ENCODE measurements around the gene LY6G5C. TPM values are rescaled to one million over a fixed set of nuclear protein-coding genes. Genes with fewer than 3 reads are reported as not detected.
A peak's percentile ranks its signal among the peaks of the same experiment; 100 is the strongest.

LY6G5C gene
- total and polyA plus RNA-seq, 9 of the 15 experiments (the other 6 are each of a cell fraction or from before 2014, with no cell fraction given) = 0.10 to 0.67 (median 0.46) TPM; not detected in 4

- no peak for TF ChIP-seq SMAD3 (CRISPR knock-in tag; conservative IDR thresholded peaks at IDR 0.05)
- TF ChIP-seq ZNF444 (CRISPR knock-in tag; IDR thresholded peaks at IDR 0.05) = no peak
- no peak for TF ChIP-seq HIVEP1 (CRISPR knock-in tag; IDR thresholded peaks at IDR 0.05)
- no peak for TF ChIP-seq ZNF696 (CRISPR knock-in tag; conservative IDR thresholded peaks at IDR 0.05)
- TF ChIP-seq ZNF318 (IDR thresholded peaks at IDR 0.05; ENCODE audit: borderline replicate concordance in 1 of 2, low read depth in 1 of 2) = peak in 1 of 2 experiments; percentile 16; a peak in 1 of 4 replicates
- no peak for TF ChIP-seq ZNF280A (IDR thresholded peaks at IDR 0.05; ENCODE audit: low read depth, partially characterized antibody)
- no peak for TF ChIP-seq SMARCC2 (IDR thresholded peaks at IDR 0.05; ENCODE audit: low read depth)
- TF ChIP-seq SMARCA5 (IDR thresholded peaks at IDR 0.05) = peak; percentile 58; the same call in 1 of the 2 replicates
- 0 out of 2 replicates have a peak, but pooled peaks have one; percentile 22 for TF ChIP-seq EHMT2 (IDR thresholded peaks at IDR 0.05)
- TF ChIP-seq LARP7 (IDR thresholded peaks at IDR 0.05) = 0 out of 2 replicates have a peak, but pooled peaks have one; percentile 36
- 0 out of 4 replicates have a peak, but pooled peaks of 1 of the 2 experiments have one; percentile 12 for TF ChIP-seq SIX5 (IDR thresholded peaks at IDR 0.05; ENCODE audit: borderline replicate concordance in 1 of 2, insufficient read depth in 1 of 2, low read depth in 1 of 2, low read length in 2 of 2)
- no peak for TF ChIP-seq CHD1 (IDR thresholded peaks at IDR 0.05; ENCODE audit: low read length)
- no peak for TF ChIP-seq TEAD4 (IDR thresholded peaks at IDR 0.05; ENCODE audit: low read length)
- TF ChIP-seq TEAD4 (CRISPR knock-in tag; IDR thresholded peaks at IDR 0.05; ENCODE audit: borderline replicate concordance) = no peak
- TF ChIP-seq POLR2B (IDR thresholded peaks at IDR 0.05; ENCODE audit: low read depth, partially characterized antibody) = no peak
- TF ChIP-seq MAZ (CRISPR knock-in tag; conservative IDR thresholded peaks at IDR 0.05 in 1 of 2, IDR thresholded peaks at IDR 0.05 in 1 of 2) = no peak
- no peak for TF ChIP-seq ID3 (CRISPR knock-in tag; IDR thresholded peaks at IDR 0.05)
- TF ChIP-seq ID3 (tag; IDR thresholded peaks at IDR 0.05) = no peak
- TF ChIP-seq GABPB1 (CRISPR knock-in tag; IDR thresholded peaks at IDR 0.05) = no peak
Measured at GRCh38 chr6:31697555-31697954, 16.7 kb upstream of the LY6G5C start (continued).
